Left colon (tissue), 2 donors: Measurements from ENCODE around the gene ALG11. TPM values are rescaled to one million over a fixed set of nuclear protein-coding genes. Genes with fewer than 3 reads are reported as not detected.
"Not testable (repeated sequence)": the region's sequence is repeated elsewhere in the genome, so short reads cannot be mapped to it uniquely, and the experiment has no call there.

Source experiments
- ATAC-seq: fragments of 200-7000 bp; cut with Tn5 transposase; one replicate; pipeline ENCODE4 v1.9.1; 2020; ENCODE audit warnings: mild to moderate bottlenecking, moderate library complexity
- DNase-seq, 2 donors: peaks; one replicate each; pipeline ENCODE4 v3.0.0-alpha.2; 2020
- intact Hi-C, 2 donors: fragments of 100-400 bp; cut with DNase I in 1 of 2; cut with micrococcal nuclease in 1 of 2; formaldehyde crosslinking; loops; one replicate each; pipeline versions ENCODE4 v1.11.2 to v1.14.0; 2022; cut with DNase I, micrococcal nuclease
- total RNA-seq, 2 donors: library from RNA; stranded (reverse); fragmentation: NEBNext Ultra II Directional; extraction: Animal tissue kit (Norgen Biotek cat#: 25700); gene quantifications; one replicate each; pipeline ENCODE4 v1.2.1, GENCODE V29; 2021
- donor health status: DM: no; HTN: no; CAD: no.
- donor health status: DM: yes; HTN: yes; CAD: no.

The ALG11 gene
- total RNA-seq, 2 donors from 2014 or later: 37.2 to 37.7 TPM

- no peak for ATAC-seq
- no peak for DNase-seq
- intact Hi-C loops: no loop called here
Measured at GRCh38 chr13:52016296-52016695, 4.1 kb downstream of the ALG11 start.

GRCh38 chr13:52020191-52020590, 8.0 kb downstream of the ALG11 start:
- intact Hi-C loops: no loop called here
- DNase-seq: no peak
- ATAC-seq: peak; percentile 80

GRCh38 chr13:52022356-52022755, 10.2 kb downstream of the ALG11 start:
- ATAC-seq (no peak), DNase-seq (no peak)
- intact Hi-C loops: no loop called here

- intact Hi-C loops: no loop called here
- DNase-seq (no peak), ATAC-seq (no peak)
Measured at GRCh38 chr13:52024481-52024880, 12.3 kb downstream of the ALG11 start, which contains the start of gene UTP14C. Gene UTP14C, plus strand, starts transcription at chr13:52024691. Its CDS starts 4,114 bp downstream, at chr13:52028805.

- intact Hi-C loops: no loop called here
- ATAC-seq (peak; percentile 69), DNase-seq (no peak)
Measured at GRCh38 chr13:52025475-52026245, 13.5 kb downstream of the ALG11 start.

- ATAC-seq: no peak
- intact Hi-C loops: no loop called here
- DNase-seq: no peak
Measured at GRCh38 chr13:52026246-52026626, 14.0 kb downstream of the ALG11 start.

- no peak for DNase-seq
- intact Hi-C loops: no loop called here
- no peak for ATAC-seq
Measured at GRCh38 chr13:52027832-52028231, 15.6 kb downstream of the ALG11 start.

- DNase-seq: peak in 1 of 2 donors; percentile 23
- intact Hi-C loops: no loop called here
- peak; percentile 46 for ATAC-seq
Measured at GRCh38 chr13:52029569-52029968, 17.4 kb downstream of the ALG11 start.

GRCh38 chr13:52030401-52030800, 18.2 kb downstream of the ALG11 start:
- intact Hi-C loops, ATAC-seq, DNase-seq: not testable (repeated sequence)

GRCh38 chr13:52033039-52033438, 20.8 kb downstream of the ALG11 start:
- intact Hi-C loops: no loop called here

GRCh38 chr13:52034616-52035226, 22.5 kb downstream of the ALG11 start:
- DNase-seq (no peak), ATAC-seq (no peak)
- intact Hi-C loops: no loop called here

More at GRCh38 chr13:52033039-52033438, 20.8 kb downstream of the ALG11 start:
- DNase-seq: no peak
- ATAC-seq: no peak

- intact Hi-C loops: no loop called here
- DNase-seq: no peak
- no peak for ATAC-seq
Measured at GRCh38 chr13:52036037-52036436, 23.8 kb downstream of the ALG11 start.

- DNase-seq: no peak
- ATAC-seq: no peak
- intact Hi-C loops: no loop called here
Measured at GRCh38 chr13:52043675-52044074, 31.5 kb downstream of the ALG11 start.

- ATAC-seq (no peak), DNase-seq (no peak)
- intact Hi-C loops: no loop called here
Measured at GRCh38 chr13:52047463-52047862, 35.3 kb downstream of the ALG11 start.

- intact Hi-C loops: no loop called here
- DNase-seq (no peak), ATAC-seq (no peak)
Measured at GRCh38 chr13:52048516-52048915, 36.3 kb downstream of the ALG11 start.

GRCh38 chr13:52051400-52051799, 39.2 kb downstream of the ALG11 start:
- intact Hi-C loops: no loop called here
- DNase-seq (no peak), ATAC-seq (no peak)

- ATAC-seq: no peak
- DNase-seq: no peak
- intact Hi-C loops: no loop called here
Measured at GRCh38 chr13:52053460-52053859, 41.3 kb downstream of the ALG11 start.

- DNase-seq, ATAC-seq, intact Hi-C loops: not testable (repeated sequence)
Measured at GRCh38 chr13:52061064-52061463, 48.9 kb downstream of the ALG11 start.

- ATAC-seq (no peak), DNase-seq (no peak)
- intact Hi-C loops: no loop called here
Measured at GRCh38 chr13:52061587-52061986, 49.4 kb downstream of the ALG11 start.

GRCh38 chr13:52067237-52067636, 55.0 kb downstream of the ALG11 start:
- DNase-seq (no peak), ATAC-seq (no peak)
- intact Hi-C loops: no loop called here
